ENCODE measurements around the gene CCDC180.

CCDC180 gene

GRCh38 chr9:97280755-97281330 lies 26.6 kb upstream of the CCDC180 start:
- Histone ChIP-seq H3K4me3 (replicated peaks; ENCODE audit: low read depth, low read length) (no peak overlapping the region), H3K27me3 (replicated peaks; ENCODE audit: control insufficient read depth, insufficient read depth, low read length) (no peaks in the 10 kb centered on the region), H3K36me3 (ENCODE audit: control insufficient read depth, insufficient read depth, low read length) (no peaks in the 10 kb centered on the region)
- TF ChIP-seq, protein P1, sequence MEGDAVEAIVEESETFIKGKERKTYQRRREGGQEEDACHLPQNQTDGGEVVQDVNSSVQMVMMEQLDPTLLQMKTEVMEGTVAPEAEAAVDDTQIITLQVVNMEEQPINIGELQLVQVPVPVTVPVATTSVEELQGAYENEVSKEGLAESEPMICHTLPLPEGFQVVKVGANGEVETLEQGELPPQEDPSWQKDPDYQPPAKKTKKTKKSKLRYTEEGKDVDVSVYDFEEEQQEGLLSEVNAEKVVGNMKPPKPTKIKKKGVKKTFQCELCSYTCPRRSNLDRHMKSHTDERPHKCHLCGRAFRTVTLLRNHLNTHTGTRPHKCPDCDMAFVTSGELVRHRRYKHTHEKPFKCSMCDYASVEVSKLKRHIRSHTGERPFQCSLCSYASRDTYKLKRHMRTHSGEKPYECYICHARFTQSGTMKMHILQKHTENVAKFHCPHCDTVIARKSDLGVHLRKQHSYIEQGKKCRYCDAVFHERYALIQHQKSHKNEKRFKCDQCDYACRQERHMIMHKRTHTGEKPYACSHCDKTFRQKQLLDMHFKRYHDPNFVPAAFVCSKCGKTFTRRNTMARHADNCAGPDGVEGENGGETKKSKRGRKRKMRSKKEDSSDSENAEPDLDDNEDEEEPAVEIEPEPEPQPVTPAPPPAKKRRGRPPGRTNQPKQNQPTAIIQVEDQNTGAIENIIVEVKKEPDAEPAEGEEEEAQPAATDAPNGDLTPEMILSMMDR (IDR thresholded peaks at IDR 0.05; ENCODE audit: insufficient read depth, low read length, poor library complexity, severe bottlenecking), result no peak
- DNase-seq (ENCODE audit: extremely low read depth, insufficient read length), result no peak

GRCh38 chr9:97283768-97284167 lies 23.7 kb upstream of the CCDC180 start:
- no peak for DNase-seq (ENCODE audit: extremely low read depth, insufficient read length)
- no peaks in the 10 kb centered on the region for H3K27me3 ChIP-seq (replicated peaks; ENCODE audit: control insufficient read depth, insufficient read depth, low read length)
- H3K36me3 ChIP-seq (ENCODE audit: control insufficient read depth, insufficient read depth, low read length), result no peaks in the 10 kb centered on the region
- TF ChIP-seq, protein P1 (IDR thresholded peaks at IDR 0.05; ENCODE audit: insufficient read depth, low read length, poor library complexity, severe bottlenecking), result no peak
- H3K4me3 ChIP-seq (replicated peaks; ENCODE audit: low read depth, low read length), result no peak overlapping the region

DNA sequence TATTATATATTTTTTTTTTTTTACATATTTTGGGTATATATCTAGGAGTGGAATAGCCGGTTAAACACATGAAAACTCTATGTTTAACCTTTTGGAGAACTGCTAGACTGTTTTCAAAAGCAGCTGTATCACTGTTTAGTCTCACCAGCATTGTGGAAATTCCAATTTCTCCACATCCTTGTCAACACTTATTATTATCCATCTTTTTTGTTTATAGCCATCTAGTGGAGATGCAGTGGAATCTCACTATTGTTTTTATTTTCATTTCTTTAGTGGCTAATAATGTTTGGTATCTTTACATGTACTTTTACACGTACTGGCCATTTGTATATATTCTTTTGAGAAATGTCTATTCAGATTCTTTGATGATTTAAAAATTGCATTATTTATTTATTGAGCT lies 22.7 kb upstream of the CCDC180 start:
- no peak for DNase-seq (ENCODE audit: extremely low read depth, insufficient read length)

GRCh38 chr9:97292200-97292599 lies 15.3 kb upstream of the CCDC180 start:
- DNase-seq (ENCODE audit: extremely low read depth, insufficient read length), result no peak
- TF ChIP-seq, protein P1 (IDR thresholded peaks at IDR 0.05; ENCODE audit: insufficient read depth, low read length, poor library complexity, severe bottlenecking), result no peak
- no peak overlapping the region for H3K4me3 ChIP-seq (replicated peaks; ENCODE audit: low read depth, low read length)
- no peaks in the 10 kb centered on the region; the same call in 1 of the 2 replicates for H3K36me3 ChIP-seq (ENCODE audit: control insufficient read depth, insufficient read depth, low read length)
- H3K27me3 ChIP-seq (replicated peaks; ENCODE audit: control insufficient read depth, insufficient read depth, low read length), result no peaks in the 10 kb centered on the region; the same call in 1 of the 2 replicates

More for the DNA sequence above, 22.7 kb upstream of the CCDC180 start:
- Histone ChIP-seq H3K27me3 (replicated peaks; ENCODE audit: control insufficient read depth, insufficient read depth, low read length) (no peaks in the 10 kb centered on the region), H3K36me3 (ENCODE audit: control insufficient read depth, insufficient read depth, low read length) (no peaks in the 10 kb centered on the region), H3K4me3 (replicated peaks; ENCODE audit: low read depth, low read length) (no peak overlapping the region)
- TF ChIP-seq, protein P1 (IDR thresholded peaks at IDR 0.05; ENCODE audit: insufficient read depth, low read length, poor library complexity, severe bottlenecking), result no peak

GRCh38 chr9:97293207-97293721 lies 14.2 kb upstream of the CCDC180 start:
- no peaks in the 10 kb centered on the region; the same call in 1 of the 2 replicates for H3K27me3 ChIP-seq (replicated peaks; ENCODE audit: control insufficient read depth, insufficient read depth, low read length)
- TF ChIP-seq, protein P1 (IDR thresholded peaks at IDR 0.05; ENCODE audit: insufficient read depth, low read length, poor library complexity, severe bottlenecking), result no peak
- no peaks in the 10 kb centered on the region; the same call in 1 of the 2 replicates for H3K36me3 ChIP-seq (ENCODE audit: control insufficient read depth, insufficient read depth, low read length)
- DNase-seq (ENCODE audit: extremely low read depth, insufficient read length), result no peak
- H3K4me3 ChIP-seq (replicated peaks; ENCODE audit: low read depth, low read length), result no peak overlapping the region

All from GM06990 (cell line).